Measurements from ENCODE around the gene TFAP2E.

DNA sequence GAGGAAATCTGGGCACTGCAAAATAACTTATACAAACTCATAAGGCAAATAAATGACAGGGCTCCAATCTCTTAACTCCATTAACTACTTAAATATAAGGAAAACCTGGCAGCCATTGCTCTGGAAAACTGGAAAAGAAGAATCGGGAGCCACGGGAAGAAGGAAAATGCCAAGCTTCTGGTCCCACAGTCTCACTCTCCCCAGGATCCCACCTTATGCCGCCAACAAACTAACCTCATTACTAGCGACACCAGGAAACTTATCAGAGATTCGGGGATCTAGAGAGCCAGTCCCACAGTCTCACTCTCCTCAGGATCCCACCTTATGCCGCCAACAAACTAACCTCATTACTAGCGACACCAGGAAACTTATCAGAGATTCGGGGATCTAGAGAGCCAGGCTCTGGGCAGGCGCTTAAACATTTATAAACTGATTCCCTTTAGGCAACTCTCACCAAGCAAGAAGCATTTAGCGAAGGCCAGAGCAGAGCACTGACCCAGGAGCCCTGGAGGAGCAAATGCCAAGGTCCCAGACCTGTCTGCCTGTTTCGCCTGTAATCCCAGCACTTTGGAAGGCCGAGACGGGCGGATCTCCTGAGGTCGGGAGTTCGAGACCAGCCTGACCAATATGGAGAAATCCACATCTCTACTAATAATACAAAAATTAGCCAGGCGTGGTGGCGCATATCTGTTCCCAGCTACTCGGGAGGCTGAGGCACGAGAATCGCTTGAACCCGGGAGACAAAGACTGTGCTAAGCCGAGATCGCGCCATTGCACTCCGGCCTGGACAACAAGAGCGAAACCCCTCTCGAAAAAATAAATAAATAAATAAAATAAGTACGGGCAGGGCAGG is 67.5 kb downstream of the TFAP2E start:
- TF ChIP-seq MYC (IDR thresholded peaks at IDR 0.05; ENCODE audit: low read depth, low read length) = no peak
- TF ChIP-seq, protein P1, sequence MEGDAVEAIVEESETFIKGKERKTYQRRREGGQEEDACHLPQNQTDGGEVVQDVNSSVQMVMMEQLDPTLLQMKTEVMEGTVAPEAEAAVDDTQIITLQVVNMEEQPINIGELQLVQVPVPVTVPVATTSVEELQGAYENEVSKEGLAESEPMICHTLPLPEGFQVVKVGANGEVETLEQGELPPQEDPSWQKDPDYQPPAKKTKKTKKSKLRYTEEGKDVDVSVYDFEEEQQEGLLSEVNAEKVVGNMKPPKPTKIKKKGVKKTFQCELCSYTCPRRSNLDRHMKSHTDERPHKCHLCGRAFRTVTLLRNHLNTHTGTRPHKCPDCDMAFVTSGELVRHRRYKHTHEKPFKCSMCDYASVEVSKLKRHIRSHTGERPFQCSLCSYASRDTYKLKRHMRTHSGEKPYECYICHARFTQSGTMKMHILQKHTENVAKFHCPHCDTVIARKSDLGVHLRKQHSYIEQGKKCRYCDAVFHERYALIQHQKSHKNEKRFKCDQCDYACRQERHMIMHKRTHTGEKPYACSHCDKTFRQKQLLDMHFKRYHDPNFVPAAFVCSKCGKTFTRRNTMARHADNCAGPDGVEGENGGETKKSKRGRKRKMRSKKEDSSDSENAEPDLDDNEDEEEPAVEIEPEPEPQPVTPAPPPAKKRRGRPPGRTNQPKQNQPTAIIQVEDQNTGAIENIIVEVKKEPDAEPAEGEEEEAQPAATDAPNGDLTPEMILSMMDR (IDR thresholded peaks at IDR 0.05; ENCODE audit: low read depth, low read length) = no peak
- no peak for TF ChIP-seq POLR2A (IDR thresholded peaks at IDR 0.05; ENCODE audit: extremely low read depth, insufficient read length)
- no peak for TF ChIP-seq MAX (IDR thresholded peaks at IDR 0.05; ENCODE audit: low read depth, low read length)

Data from NB4 (cell line).